HG03460 (cell line): ENCODE measurements around the gene MRPL21.
A peak's percentile ranks its signal among the peaks of the same experiment; 100 is the strongest.

Experiments used
- ATAC-seq: cut with Tn5 transposase; IDR thresholded peaks from one replicate; pipeline ENCODE4 v1.9.1; 2021; ENCODE audit not compliant: unreplicated experiment

Gene MRPL21

GRCh38 chr11:68903288-68904247 is at the start of gene MRPL21, which contains the start of gene IGHMBP2:
Gene MRPL21 (minus strand): TSS chr11:68903832. CDS start chr11:68903810, 22 bp downstream.
Gene IGHMBP2 (plus strand): TSS chr11:68903891. CDS start chr11:68903953, 62 bp downstream.
- ATAC-seq: peak; percentile 90

DNA sequence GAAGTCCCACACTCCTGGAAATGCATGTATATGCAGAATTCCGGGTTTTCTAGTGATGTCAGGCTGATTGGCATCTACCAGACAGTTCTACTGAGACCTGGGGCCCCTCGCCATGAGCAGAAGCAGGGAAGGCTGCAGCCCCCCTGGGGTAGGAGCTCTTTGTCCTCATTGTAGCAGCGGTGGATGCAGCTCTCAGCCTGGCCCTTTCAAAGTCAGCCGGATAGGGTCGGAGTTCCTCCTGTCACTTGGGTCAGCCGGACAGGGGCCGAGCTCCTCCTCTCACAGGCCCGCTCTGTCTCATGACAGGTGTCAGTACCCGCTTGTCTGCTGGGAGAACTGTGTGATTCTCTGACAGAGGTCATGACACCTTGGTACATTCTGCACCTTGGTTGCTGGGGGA is 47.1 kb upstream of the MRPL21 start:
- ATAC-seq: no peak

GRCh38 chr11:68950270-68950669 is 46.6 kb upstream of the MRPL21 start:
- ATAC-seq: no peak

- ATAC-seq: no peak
Measured at GRCh38 chr11:68948935-68949334, 45.3 kb upstream of the MRPL21 start.

DNA sequence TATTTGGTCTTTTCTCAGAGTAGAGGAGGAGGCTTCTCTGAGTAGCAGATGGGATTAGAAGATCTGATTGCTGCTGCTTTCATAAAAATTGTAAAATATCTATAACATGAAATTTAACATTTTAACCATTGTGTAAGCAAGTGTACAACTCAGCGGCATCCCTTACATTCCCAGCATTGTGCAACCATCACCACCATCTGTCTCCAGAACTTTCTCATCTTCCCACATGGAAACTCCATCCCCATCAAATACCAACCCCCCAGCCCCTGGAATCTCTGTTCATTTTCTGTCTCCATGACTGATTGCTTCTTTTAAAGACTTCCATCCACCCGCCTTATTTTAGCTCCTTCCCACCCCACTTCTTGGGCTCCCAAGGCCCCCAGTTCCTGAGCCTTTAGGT is 44.9 kb upstream of the MRPL21 start:
- no peak for ATAC-seq

- ATAC-seq: no peak
Measured at GRCh38 chr11:68947151-68947550, 43.5 kb upstream of the MRPL21 start.

DNA sequence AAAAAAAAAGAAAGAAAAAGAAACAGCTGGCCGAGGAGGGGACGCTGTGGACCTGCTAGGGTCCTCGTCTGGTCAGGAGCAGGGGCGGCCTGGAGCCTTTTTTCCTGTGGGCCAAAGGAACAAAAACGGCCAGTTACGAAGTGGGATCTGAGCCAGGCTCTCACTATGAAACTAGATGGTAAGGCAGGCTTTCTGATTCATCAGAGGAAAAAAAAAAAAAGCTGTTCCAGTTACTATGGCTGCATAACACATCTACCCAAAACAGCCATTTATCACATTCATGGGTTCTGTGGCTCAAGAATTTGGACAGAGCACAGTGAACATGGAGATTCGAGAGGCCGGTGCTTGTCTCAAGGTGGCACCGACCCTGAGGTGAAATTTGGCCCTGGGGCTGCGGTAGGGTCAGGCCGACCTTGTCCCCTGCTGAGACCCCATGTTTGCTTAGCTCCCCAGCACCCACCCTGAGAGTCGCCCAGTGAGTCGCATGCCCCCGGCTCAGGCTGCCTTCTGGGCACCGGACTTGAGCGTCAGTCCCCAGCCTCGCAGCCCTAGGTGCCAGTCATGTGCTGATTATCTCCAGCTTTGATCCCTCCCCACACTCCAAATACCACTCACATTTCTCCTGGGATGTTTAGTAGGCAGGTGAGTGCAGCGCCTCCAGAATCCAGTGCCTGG is 42.9 kb upstream of the MRPL21 start:
- no peak for ATAC-seq

DNA sequence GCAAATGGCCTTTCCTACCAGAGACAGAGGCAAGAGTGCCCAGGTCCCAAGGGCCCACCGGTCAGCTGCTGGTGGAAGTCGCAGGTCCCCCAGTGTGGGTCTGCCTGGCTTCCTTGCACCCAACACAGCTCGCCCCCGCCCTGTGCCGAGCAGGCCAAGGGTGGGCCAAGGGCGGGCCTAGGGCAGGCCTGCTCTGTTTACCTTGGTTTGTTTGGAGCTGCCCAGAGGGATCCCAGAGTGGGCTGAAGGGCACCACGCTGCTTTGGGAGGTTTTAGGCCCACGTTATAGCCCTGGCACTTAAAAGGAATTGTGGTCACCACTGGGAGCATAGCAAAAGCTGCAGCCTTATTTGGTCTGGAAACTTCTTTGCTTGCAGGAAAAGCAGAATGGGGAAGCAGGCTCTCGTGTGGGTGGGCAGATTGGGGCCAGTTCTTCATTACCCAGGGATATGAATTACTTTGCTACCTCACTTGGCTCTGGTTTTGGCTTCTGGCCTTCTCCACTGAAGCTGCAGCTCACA is 39.2 kb upstream of the MRPL21 start:
- ATAC-seq: no peak

- ATAC-seq: no peak
Measured at GRCh38 chr11:68942095-68942620, 38.5 kb upstream of the MRPL21 start.

GRCh38 chr11:68941324-68942094 is 37.9 kb upstream of the MRPL21 start:
- ATAC-seq: no peak

DNA sequence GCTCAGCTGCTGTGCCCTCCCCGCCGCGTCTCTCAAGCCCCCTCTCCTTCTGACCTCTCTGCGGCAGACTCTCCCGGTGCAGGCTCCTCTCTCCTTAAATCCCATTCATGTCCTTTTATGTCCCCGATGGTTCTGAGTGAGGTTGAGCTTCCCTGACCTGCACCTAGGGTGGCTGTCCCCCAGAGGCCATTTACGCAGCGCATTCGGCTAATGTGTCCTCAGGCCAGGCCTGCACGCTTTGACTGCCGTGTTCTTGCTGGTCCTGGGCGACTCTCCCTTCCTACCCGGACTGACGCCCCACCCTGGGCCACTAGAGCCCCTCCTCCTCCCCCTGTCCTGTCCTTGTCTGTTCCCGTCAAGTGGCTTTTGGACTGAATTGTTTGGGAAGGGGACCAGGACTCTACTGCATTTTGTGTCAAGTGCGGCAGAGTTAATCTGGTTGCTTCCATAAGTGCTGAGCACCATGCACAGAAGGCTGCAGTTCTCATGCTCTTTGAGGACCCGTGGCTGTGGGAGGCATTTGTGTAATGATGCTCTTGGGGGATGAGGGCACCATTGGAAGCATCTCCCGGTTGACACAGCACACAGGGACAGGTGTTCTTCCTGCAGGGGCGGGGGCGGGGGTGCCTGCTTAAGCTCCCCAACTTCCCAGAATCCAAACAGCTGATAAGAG is 37.2 kb upstream of the MRPL21 start:
- ATAC-seq: no peak

GRCh38 chr11:68939583-68940555 is 36.2 kb upstream of the MRPL21 start:
- ATAC-seq: no peak

DNA sequence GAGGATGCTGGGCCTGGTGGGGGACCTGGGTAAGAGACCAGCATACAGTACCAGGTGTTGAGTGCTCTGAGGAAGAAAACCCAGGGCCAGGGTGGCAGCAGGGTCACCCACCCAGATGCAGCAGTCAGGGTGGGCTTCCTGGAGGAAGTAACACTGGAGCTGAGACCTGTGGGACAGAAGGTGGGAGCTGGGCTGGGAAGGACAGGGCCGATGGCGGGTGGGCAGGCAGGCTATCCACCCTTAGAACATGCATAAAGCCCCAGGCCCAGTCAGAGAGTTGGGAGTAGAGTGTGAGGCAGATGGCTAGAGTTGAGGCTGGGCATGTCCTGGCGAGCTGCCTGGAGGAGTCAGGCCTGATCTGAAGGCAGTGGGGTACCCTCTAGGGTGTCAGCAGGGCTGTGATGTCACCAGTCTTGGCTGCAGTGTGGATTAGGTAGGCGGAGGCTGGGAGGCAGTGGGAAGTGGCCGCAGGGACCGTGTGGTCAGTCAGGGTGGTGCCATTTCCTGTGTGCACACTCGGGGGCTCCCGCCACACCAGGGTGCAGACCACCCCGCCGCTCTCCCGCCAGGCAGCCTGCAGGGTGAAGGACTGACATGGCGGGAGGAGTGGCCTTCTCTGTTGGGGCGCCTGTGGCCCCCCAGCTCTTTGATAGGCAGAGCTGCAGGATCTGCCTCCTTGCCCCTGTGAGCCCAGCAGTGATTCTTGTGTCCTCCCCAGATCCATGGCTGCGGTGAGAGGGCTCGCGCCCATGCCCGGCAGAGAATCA is 35.4 kb upstream of the MRPL21 start:
- no peak for ATAC-seq

DNA sequence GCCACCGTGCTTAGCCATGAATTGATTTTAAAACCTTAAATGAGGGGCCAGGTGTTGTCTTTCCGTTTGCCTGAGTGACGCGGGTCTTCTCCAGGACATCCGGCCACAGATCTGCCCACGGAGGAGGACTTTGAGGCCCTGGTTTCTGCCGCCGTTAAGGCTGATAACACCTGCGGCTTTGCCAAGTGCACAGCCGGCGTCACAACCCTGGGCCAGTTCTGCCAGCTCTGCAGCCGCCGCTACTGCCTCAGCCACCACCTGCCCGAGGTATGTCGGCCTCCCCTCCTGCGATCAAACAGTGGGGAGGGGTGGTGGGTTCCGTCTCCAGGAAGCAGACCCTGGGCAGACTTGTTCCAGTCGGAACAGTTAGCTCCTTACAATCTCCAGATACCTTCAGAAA is 34.5 kb upstream of the MRPL21 start:
- ATAC-seq: no peak

DNA sequence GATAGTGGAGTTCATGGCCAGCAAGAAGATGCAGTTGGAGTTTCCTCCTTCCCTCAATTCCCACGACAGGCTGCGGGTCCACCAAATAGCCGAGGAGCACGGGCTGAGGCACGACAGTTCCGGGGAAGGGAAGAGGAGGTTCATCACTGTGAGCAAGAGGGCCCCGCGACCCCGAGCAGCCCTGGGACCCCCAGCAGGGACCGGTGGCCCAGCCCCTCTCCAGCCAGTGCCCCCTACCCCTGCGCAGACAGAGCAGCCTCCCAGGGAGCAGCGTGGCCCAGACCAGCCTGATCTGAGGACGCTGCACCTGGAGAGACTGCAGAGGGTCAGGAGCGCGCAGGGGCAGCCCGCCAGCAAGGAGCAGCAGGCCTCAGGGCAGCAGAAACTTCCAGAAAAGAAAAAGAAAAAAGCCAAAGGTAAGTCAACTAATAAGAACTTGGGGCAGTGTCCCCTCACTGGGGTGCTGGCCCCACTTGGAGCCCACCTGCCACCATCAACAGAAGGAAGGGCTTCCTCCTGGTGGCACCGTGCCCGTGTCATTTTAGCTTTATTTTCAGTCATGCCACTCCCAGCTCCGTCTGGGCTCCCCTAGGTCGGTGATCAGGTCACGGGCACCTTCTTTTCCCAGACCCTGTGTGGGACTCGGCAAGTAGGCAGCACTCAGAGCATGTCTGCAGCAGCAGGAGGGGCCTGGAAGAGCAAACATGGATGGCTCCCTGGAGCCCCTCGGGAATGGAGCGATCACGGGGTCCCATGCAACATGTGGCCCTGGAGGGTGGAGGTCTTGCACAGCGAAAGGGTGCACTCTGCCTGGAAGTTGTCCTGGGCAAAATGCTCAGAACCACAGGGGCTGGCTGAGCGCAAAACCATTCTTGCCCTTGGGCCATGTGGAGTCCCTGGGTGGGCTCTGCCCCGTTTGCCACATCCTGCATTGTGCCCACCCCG is 33.3 kb upstream of the MRPL21 start:
- ATAC-seq: no peak

DNA sequence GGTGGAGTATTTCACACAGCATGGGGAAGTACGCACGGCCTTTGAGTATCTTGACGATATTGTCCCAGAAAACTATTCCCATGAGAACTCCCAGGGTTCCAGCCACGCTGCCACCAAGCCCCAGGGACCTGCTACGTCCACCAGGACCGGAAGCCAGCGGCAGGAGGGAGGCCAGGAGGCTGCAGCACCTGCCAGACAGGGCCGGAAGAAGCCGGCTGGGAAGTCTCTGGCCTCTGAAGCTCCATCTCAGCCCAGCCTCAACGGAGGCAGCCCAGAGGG is 32.7 kb upstream of the MRPL21 start:
- no peak for ATAC-seq

DNA sequence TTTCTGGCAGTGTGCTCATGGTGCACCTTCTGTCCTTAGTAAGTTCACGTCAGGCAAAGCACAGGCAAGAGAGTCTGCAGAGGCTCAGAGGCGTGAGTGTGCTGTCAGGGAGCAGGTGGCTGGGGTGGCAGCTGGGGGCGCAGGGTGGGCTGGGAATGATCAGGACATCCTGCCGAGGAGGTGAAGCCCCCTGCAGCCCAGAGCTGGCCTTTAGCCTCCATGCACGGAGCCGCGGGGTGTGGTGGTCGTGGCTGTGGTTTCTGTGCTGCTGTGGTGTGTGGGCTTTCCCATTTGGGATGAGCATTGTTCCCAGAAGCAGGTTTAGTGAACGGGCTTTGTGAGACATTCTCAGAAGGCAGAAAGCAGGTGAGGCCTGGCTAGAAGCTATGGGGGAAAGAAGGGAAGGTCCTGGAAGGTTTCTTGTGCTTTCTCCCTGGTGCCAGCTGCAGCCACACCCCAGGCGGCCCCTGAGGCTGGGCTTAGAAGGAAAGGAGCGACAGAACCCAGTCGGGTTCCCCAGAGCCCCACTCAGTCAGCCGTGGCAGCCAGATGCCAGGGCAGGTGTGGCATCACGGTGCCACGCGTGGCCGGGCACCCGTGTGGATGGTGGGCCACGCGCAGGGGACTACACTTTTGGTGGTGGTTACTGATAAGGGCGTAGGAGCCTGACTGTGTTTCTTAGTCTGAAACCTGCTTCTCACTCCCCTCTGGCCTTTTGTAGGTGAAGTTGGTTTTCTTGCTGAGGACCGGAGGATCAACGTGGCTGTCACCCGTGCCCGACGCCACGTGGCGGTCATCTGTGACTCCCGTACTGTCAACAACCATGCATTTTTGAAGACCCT is 32.1 kb upstream of the MRPL21 start:
- no peak for ATAC-seq
